HG03432 (cell line): ENCODE results near the gene GAD1.

ENCODE experiments used
- ATAC-seq: cut with Tn5 transposase; IDR thresholded peaks from one replicate; pipeline ENCODE4 v1.9.1; 2021; ENCODE audit warnings: mild to moderate bottlenecking, moderate library complexity; ENCODE audit not compliant: unreplicated experiment

GAD1 gene

GRCh38 chr2:170816504-170817092 is at the start of gene GAD1:
Gene GAD1 (plus strand): TSS chr2:170816887. CDS start chr2:170818592, 1,705 bp downstream.
- ATAC-seq, result peak; percentile 63

- ATAC-seq, result peak; percentile 53
Observed at GRCh38 chr2:170770008-170770605, 46.6 kb upstream of the GAD1 start, which contains the start of gene ERICH2. Gene ERICH2 (plus strand): TSS chr2:170770378. CDS start chr2:170770682, 304 bp downstream.

GRCh38 chr2:170770606-170771420 is 45.9 kb upstream of the GAD1 start:
- ATAC-seq, result peak; percentile 91

GRCh38 chr2:170771421-170771937 is 45.2 kb upstream of the GAD1 start:
- ATAC-seq, result no peak

- no peak for ATAC-seq
Observed at GRCh38 chr2:170772295-170772694, 44.4 kb upstream of the GAD1 start.

GRCh38 chr2:170774074-170774473 is 42.6 kb upstream of the GAD1 start:
- no peak for ATAC-seq

- ATAC-seq, result no peak
Observed at GRCh38 chr2:170778900-170779299, 37.8 kb upstream of the GAD1 start.

- no peak for ATAC-seq
Observed at GRCh38 chr2:170779304-170779703, 37.4 kb upstream of the GAD1 start.

- ATAC-seq, result no peak
Observed at GRCh38 chr2:170782673-170783072, 34.0 kb upstream of the GAD1 start.

- no peak for ATAC-seq
Observed at GRCh38 chr2:170783549-170783948, 33.1 kb upstream of the GAD1 start.

- no peak for ATAC-seq
Observed at GRCh38 chr2:170798996-170799395, 17.7 kb upstream of the GAD1 start.

GRCh38 chr2:170806548-170806947 is 10.1 kb upstream of the GAD1 start:
- no peak for ATAC-seq

GRCh38 chr2:170812710-170813600 is 3.7 kb upstream of the GAD1 start:
- no peak for ATAC-seq

GRCh38 chr2:170813611-170814532 is 2.8 kb upstream of the GAD1 start:
- ATAC-seq, result no peak

GRCh38 chr2:170814533-170815230 is 2.0 kb upstream of the GAD1 start:
- no peak for ATAC-seq

GRCh38 chr2:170815311-170815710 is 1.4 kb upstream of the GAD1 start:
- ATAC-seq, result peak; percentile 6

GRCh38 chr2:170815746-170816503 is 762 bp upstream of the GAD1 start:
- ATAC-seq, result peak; percentile 54
